Tibial artery (tissue), 4 donors: Measurements from ENCODE around the gene SLC25A25.
A peak's percentile ranks its signal among the peaks of the same experiment; 100 is the strongest.

Experiments
- DNase-seq, 2 donors: peaks; one replicate each; pipeline ENCODE4 v3.0.0-alpha.2; 2019
- H3K27ac ChIP-seq, 2 donors: fragments of 200-600 bp; sonication (generic) in 1 of 2; 1 replicate in 1 of 2; 2 replicates in 1 of 2; pipeline ENCODE4 v1.5.1; 2018 to 2019; ENCODE audit warnings: mild to moderate bottlenecking in 1 of 2
- H3K27me3 ChIP-seq, 2 donors: fragments of 200-600 bp; sonication (generic) in 1 of 2; one replicate each; pipeline versions ENCODE4 v1.5.1 to v1.6.0; 2016 to 2019
- H3K36me3 ChIP-seq, 3 donors: fragments of 200-600 bp; sonication (generic) in 2 of 3; one replicate each; pipeline ENCODE4 v1.5.1; 2016 to 2019; ENCODE audit warnings: mild to moderate bottlenecking in 2 of 3
- H3K4me1 ChIP-seq, 4 donors: fragments of 200-600 bp; sonication (generic) in 2 of 4; 1 replicate in 3 of 4; 2 replicates in 1 of 4; pipeline ENCODE4 v1.5.1; 2016 to 2019
- H3K4me3 ChIP-seq, 2 donors: fragments of 200-600 bp; sonication (generic) in 1 of 2; 1 replicate in 1 of 2; 2 replicates in 1 of 2; pipeline ENCODE4 v1.5.1; 2018 to 2019; ENCODE audit warnings: mild to moderate bottlenecking in 2 of 2
- H3K9me3 ChIP-seq, 3 donors: fragments of 200-600 bp; sonication (generic) in 1 of 3; one replicate each; pipeline ENCODE4 v1.5.1; 2016 to 2019
- CTCF ChIP-seq, 2 experiments: fragments of 200-600 bp in 1 of 2; fragments of 450-650 bp in 1 of 2; IDR thresholded peaks; one replicate each; pipeline ENCODE4 v1.5.1; 2017 to 2019; ENCODE audit warnings: antibody characterized with exemption in 2 of 2, mild to moderate bottlenecking in 1 of 2, moderate library complexity in 1 of 2
- intact Hi-C: fragments of 100-400 bp; cut with DNase I; formaldehyde crosslinking; loops from one replicate; pipeline ENCODE4 v1.15.0; 2023; ENCODE audit warnings: low total_unique reads

The SLC25A25 gene

GRCh38 chr9:128101690-128102089 is 33.7 kb downstream of the SLC25A25 start:
- intact Hi-C loops = no loop called here
- Histone ChIP-seq H3K27ac (peak overlapping the region; percentile 86 to 88), H3K36me3 (peaks cover 52 to 57% (median 54%) of the 10 kb centered on the region in 3 donors)

GRCh38 chr9:128102196-128102595 is 34.2 kb downstream of the SLC25A25 start:
- DNase-seq = no peak
- Histone ChIP-seq H3K4me3 (no peak overlapping the region), H3K27me3 (no peaks in the 10 kb centered on the region), H3K36me3 (peaks cover 57 to 62% (median 59%) of the 10 kb centered on the region in 3 donors), H3K9me3 (no peaks in the 10 kb centered on the region), H3K4me1 (peaks cover 0 to 53% (median 39%) of the 10 kb centered on the region in 4 donors), H3K27ac (no peak overlapping the region)
- TF ChIP-seq CTCF (IDR thresholded peaks at IDR 0.05) = no peak
- intact Hi-C loops = no loop called here

More at GRCh38 chr9:128101690-128102089, 33.7 kb downstream of the SLC25A25 start:
- DNase-seq = no peak
- no peaks in the 10 kb centered on the region for H3K9me3 ChIP-seq
- peaks cover 0 to 53% (median 43%) of the 10 kb centered on the region in 4 donors for H3K4me1 ChIP-seq
- no peaks in the 10 kb centered on the region for H3K27me3 ChIP-seq
- no peak overlapping the region for H3K4me3 ChIP-seq
- no peak for TF ChIP-seq CTCF (IDR thresholded peaks at IDR 0.05)

GRCh38 chr9:128102861-128103588 is 35.0 kb downstream of the SLC25A25 start:
- intact Hi-C loops = no loop called here
- peaks cover 66 to 70% (median 67%) of the 10 kb centered on the region in 3 donors for H3K36me3 ChIP-seq

GRCh38 chr9:128103589-128103962 is 35.5 kb downstream of the SLC25A25 start:
- Histone ChIP-seq H3K4me1 (peaks cover 0 to 41% (median 30%) of the 10 kb centered on the region in 4 donors), H3K27ac (no peak overlapping the region), H3K36me3 (peaks cover 71 to 73% (median 72%) of the 10 kb centered on the region in 3 donors), H3K27me3 (no peaks in the 10 kb centered on the region), H3K4me3 (no peak overlapping the region), H3K9me3 (no peaks in the 10 kb centered on the region)
- DNase-seq = no peak
- TF ChIP-seq CTCF (IDR thresholded peaks at IDR 0.05) = no peak
- intact Hi-C loops = no loop called here

More at GRCh38 chr9:128102861-128103588, 35.0 kb downstream of the SLC25A25 start:
- no peaks in the 10 kb centered on the region for H3K27me3 ChIP-seq
- H3K9me3 ChIP-seq = no peaks in the 10 kb centered on the region
- no peak for TF ChIP-seq CTCF (IDR thresholded peaks at IDR 0.05)
- H3K4me1 ChIP-seq = peaks cover 0 to 45% (median 30%) of the 10 kb centered on the region in 4 donors
- no peak overlapping the region for H3K4me3 ChIP-seq
- no peak for DNase-seq
- no peak overlapping the region for H3K27ac ChIP-seq

GRCh38 chr9:128104171-128104618 is 36.2 kb downstream of the SLC25A25 start:
- no peaks in the 10 kb centered on the region for H3K9me3 ChIP-seq
- no peak overlapping the region for H3K4me3 ChIP-seq
- TF ChIP-seq CTCF (IDR thresholded peaks at IDR 0.05) = no peak
- no peak for DNase-seq
- intact Hi-C loops = no loop called here
- H3K27ac ChIP-seq = no peak overlapping the region
- H3K36me3 ChIP-seq = peaks cover 72 to 79% (median 77%) of the 10 kb centered on the region in 3 donors
- H3K4me1 ChIP-seq = peaks cover 0 to 35% (median 27%) of the 10 kb centered on the region in 4 donors
- no peaks in the 10 kb centered on the region for H3K27me3 ChIP-seq
